ENCODE measurements around the gene KRT40.

DNA sequence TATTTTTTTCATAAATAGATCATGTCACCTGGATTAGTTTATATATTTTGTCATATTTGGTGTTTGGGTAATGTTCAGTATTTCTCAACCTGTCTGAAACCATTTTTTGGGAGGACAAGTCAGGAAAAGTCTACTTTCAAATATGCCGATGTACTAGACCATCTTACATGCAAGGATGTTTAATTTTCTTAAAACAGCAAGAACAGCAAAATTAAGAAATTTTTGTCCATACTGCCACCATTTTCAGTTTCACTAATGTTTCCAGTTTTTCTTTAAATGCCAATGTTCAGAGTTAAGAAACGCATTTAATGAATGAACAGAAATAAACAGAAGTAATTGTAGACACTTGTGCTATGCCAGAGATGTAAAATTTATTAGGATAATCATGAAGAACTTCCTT lies 9.0 kb upstream of the KRT40 start:
- TF ChIP-seq, protein P1, sequence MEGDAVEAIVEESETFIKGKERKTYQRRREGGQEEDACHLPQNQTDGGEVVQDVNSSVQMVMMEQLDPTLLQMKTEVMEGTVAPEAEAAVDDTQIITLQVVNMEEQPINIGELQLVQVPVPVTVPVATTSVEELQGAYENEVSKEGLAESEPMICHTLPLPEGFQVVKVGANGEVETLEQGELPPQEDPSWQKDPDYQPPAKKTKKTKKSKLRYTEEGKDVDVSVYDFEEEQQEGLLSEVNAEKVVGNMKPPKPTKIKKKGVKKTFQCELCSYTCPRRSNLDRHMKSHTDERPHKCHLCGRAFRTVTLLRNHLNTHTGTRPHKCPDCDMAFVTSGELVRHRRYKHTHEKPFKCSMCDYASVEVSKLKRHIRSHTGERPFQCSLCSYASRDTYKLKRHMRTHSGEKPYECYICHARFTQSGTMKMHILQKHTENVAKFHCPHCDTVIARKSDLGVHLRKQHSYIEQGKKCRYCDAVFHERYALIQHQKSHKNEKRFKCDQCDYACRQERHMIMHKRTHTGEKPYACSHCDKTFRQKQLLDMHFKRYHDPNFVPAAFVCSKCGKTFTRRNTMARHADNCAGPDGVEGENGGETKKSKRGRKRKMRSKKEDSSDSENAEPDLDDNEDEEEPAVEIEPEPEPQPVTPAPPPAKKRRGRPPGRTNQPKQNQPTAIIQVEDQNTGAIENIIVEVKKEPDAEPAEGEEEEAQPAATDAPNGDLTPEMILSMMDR (IDR thresholded peaks at IDR 0.05) = no peak
- no peak for TF ChIP-seq POLR2A (IDR thresholded peaks at IDR 0.05)
